ENCODE results near the gene MED13L.

- no peak for TF ChIP-seq ZNF274 (IDR thresholded peaks at IDR 0.05; ENCODE audit: low read depth, low read length)
- TF ChIP-seq SUZ12 (IDR thresholded peaks at IDR 0.05; ENCODE audit: extremely low read depth, insufficient read depth, insufficient read length) = no peak
- no peak for TF ChIP-seq YY1 (IDR thresholded peaks at IDR 0.05; ENCODE audit: insufficient read depth, insufficient read length)
Measured at GRCh38 chr12:115966376-115966775, 311.1 kb downstream of the MED13L start.

Measured in NT2/D1 (cell line).